Astrocyte (in vitro differentiated cells and primary cell): ENCODE results near the gene DSCAM.

Source experiments
- EZH2 ChIP-seq: IDR thresholded peaks from 2 replicates; pipeline ENCODE4 v1.6.1; 2012; ENCODE audit warnings: mild to moderate bottlenecking, low read length, inconsistent platforms; ENCODE audit not compliant: insufficient read depth
- TF ChIP-seq, protein P1 (sequence below): IDR thresholded peaks from 2 replicates; pipeline ENCODE4 v1.5.1; 2011; ENCODE audit warnings: low read depth, mild to moderate bottlenecking, inconsistent platforms, low read length, moderate library complexity; ENCODE audit not compliant: insufficient read depth

DNA sequence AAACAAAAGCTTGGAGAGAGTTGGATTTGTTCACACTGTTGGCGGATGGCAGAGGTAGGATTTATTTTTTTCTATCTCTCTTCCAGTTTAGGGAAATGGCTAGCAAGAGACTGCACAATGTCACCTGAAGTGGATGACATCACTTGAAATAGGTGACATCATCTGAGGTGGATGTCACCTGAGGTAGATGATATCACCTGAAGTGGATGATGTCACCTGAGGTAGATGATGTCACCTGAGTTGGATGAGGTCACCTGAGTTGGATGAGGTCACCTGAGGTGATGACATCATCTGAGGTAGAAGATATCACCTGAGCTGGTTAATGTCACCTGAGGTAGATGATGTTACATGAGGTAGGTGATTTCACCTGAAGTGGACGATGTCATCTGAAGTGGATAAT lies 413.4 kb downstream of the DSCAM start:
- TF ChIP-seq, protein P1, sequence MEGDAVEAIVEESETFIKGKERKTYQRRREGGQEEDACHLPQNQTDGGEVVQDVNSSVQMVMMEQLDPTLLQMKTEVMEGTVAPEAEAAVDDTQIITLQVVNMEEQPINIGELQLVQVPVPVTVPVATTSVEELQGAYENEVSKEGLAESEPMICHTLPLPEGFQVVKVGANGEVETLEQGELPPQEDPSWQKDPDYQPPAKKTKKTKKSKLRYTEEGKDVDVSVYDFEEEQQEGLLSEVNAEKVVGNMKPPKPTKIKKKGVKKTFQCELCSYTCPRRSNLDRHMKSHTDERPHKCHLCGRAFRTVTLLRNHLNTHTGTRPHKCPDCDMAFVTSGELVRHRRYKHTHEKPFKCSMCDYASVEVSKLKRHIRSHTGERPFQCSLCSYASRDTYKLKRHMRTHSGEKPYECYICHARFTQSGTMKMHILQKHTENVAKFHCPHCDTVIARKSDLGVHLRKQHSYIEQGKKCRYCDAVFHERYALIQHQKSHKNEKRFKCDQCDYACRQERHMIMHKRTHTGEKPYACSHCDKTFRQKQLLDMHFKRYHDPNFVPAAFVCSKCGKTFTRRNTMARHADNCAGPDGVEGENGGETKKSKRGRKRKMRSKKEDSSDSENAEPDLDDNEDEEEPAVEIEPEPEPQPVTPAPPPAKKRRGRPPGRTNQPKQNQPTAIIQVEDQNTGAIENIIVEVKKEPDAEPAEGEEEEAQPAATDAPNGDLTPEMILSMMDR = no peak
- no peak for TF ChIP-seq EZH2
